Left forelimb (tissue), 1 donor: ENCODE measurements around the gene DALRD3.

Source experiments
- DNase-seq: peaks from one replicate; pipeline ENCODE4 v3.0.0-alpha.2; 2018; ENCODE audit warnings: low spot score

The DALRD3 gene

DNA sequence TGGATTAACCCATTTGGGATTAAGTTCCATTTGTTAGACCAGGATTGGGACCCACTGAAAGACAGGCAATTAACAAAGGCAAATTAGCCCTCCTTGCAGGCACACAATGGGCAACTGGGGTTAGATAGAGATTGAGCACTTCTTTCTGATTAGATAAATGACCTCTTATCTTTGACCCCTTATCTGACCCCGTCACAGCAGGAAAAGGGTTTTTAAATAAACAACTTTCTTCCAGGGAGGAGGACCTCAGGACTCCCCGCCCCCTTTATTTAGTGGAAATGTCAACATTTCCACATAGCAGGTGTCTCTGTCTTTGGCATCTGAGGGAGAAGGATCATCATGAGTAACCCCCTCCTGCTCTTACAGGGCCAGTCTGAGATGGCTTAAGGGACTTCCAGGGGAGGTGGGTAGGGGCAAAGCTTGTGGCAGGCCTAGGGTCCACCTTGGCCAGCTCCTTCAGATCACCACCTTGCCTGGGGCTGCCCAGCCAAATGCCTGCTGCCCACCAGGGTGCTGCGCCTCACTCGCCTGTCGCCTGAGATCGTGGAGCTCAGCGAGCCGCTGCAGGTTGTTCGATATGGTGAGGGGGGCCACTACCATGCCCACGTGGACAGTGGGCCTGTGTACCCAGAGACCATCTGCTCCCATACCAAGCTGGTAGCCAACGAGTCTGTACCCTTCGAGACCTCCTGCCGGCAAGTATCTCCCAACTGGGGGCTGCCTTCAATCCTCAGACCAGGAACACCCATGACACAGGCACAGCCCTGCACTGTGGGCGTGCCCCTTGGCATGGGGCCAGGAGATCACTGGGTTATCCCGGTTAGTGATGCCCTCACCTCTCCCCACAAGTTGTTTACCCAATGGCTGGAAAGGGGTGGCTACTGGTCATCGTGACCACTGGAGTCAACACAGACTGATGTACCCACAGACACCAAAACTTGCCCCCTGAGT is 13.8 kb downstream of the DALRD3 start:
- DNase-seq: no peak

DNA sequence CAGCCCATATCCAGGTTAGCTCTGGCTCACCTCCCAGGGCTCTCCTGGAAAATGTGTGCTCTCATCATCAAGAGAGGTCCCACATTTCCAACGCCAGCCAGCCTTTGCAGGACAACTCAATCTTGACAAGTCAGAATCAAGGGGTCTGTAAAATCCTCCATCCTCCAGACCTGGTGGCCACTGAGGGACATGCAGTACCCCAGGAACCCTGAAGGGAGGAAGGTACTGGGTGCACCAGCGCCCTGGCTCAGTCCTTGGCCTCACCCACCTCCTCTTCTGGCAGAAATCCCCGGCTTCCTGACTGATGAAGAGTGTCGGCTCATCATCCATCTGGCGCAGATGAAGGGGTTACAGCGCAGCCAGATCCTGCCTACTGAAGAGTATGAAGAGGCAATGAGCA is 17.2 kb downstream of the DALRD3 start:
- no peak for DNase-seq

DNA sequence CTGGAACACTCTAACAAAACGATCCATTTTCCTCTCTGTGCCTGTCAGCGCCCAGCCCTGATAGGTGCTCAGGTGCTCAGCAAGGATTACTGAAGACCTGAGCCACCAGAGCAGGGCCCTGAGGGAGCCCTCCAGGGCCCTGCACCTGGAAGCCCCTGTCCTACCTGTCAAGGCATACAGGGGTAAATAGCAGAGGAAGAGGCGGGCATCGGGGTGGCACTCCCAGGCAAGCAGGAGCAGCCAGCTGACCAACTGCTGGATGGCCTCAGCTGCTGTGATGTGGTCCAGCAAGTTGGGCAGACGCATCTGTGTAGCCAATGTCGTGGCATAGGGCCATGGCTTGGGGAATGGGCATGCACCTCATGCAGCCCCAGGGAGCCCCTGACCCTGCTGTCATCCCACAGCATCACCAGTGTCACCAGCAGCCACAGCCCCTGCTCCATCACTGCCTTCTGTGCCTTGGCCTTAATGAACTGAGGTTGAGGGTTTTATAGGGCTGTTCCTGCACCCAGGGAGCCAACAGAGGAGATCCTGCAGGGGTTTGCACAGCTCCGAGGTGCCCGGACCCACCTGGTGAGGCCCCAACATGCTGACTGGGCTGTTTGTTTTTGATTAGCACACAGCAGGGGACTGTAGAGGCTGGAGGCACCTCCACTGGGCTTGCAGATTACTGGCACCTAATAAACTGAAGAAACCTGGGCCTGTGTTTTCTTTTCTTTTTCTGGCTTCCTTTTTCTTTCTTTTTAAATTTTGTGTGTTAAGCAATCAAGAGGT is 19.1 kb downstream of the DALRD3 start:
- DNase-seq: no peak

DNA sequence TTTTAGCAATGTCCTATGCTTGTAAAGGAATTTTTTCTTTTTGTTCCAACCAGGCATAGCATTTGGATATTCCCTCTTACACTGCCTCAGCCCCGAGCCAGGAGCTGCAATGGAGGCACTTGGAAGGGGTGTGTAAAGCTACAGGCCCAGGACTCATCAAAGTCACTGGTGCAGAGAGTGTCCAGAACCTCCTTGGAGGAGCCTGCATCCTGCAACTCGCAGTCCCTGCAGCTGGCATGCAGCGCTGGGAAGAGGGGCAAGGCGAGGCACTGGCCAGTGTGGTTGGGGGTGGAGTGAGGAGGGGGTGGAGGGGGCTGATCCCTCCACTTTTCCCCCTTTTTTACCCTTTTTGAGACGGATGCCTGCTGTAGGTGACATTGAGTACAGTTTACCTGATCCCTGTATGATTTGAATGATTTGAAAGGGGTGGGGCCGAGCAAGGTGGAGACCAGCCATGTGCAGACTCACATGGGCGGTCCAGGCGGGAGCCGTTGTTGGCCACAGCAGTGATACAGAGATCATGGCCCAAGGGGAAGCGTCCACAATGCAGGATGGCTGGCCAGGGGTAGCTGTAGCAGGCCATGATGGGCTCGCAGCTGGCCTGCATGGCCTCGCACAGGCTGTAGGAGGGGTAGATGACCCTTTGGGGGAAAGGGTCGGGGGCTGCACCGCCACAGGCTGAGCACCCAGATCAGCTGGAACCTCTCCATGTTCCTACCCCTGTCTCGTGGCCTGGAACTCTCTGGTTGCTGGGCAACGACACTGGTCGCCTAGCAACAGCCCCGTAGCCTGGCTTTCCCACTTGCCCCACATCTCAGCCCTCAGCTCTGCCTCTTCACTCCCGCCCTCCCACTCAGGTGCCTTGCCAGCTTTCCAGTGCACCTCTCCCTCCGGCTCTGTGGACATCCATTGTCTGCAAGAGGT is 20.4 kb downstream of the DALRD3 start:
- DNase-seq: no peak

DNA sequence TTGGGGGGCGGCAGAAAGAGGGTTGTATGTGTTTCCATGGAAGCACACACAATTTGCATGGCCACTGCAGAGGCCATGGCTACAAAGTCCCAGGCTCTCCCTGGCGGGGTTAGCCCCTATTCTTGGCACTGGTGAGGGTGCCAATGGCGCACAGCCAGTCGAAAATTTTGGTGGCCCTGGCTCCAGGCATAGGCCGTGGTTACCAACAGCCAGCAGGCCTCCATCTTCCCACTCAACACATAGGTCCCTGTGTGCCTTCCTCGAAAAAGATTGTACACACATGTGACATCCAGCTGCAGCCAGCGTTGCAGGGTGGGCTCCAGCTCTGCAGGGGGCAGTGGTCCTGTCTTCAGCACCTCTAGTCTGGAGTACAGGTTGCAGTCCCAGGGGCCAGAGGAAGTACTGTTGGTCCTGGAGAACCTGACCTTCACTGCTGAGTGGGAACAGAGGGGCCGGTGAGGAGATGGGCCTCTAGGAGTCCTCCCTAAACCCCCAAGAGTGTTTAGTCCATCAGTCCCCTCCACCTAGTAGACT is 21.2 kb downstream of the DALRD3 start:
- no peak for DNase-seq

DNA sequence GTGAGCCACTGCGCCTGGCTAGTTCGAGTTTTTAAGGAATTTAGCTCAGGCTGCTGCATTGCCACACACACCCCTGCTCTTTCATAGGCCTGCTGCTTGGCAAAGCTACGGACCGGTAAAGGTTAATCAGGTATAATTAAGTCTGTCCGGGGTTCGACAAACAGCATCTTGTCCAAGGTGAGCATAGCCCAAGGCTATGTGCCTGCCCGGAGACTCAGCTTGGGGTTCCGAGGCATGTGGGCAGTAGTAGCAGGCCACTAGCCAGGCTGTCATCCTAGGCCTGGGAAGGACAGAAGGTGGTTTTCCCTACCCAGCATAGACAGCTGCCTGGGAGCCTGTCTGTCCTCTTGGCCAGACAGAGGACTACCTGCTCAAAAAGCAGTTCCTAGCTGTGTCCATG is 21.7 kb downstream of the DALRD3 start:
- DNase-seq: no peak

DNA sequence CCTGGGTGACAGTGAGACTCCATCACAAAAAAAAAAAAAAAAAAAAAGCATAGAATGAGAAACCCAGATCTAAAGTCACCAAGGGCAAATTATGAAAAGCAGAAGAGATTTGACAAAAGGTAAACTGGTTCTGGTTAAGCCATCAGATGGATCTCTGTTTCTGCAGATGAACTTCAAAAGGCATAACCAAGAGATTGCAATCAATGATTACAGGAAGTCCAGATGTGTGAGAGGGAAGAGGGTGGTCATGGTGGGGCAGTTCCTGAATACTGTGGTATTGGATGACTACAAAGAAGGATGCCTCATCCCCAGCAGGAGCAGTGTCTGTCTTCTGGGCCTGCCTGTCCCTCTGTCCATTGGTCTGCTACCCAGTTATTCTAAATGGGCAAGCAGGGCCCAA is 24.5 kb downstream of the DALRD3 start:
- DNase-seq: no peak

DNA sequence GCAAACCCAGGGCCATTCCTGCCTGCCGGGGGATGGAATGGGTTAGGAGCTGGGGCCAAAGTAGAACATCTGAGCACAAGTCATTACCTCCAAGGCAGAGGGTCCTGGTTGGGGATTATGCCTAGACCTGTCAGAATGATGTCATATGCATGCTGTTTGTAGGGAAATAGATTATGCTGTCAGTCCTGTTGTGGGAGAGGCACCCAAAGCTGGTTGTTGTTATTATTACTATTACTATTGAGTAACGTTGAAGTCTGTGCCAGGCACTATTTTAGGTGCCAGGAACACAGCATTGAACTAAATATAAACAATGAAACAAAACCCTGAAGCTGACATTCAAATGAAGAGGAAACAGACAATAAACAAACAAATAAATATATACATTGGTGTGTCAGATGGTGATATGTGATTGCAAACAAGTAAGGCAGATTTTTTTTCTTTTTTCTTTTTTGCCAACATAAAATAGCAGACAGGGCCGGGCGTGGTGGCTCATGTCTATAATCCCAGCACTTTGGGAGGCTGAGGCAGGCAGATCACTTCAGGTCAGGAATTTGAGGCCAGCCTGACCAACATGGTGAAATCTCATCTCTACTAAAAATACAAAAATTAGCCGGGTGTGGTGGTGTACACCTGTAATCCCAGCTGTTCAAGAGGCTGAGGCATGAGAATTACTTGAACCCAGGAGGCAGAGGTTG is 26.4 kb downstream of the DALRD3 start:
- DNase-seq: no peak

DNA sequence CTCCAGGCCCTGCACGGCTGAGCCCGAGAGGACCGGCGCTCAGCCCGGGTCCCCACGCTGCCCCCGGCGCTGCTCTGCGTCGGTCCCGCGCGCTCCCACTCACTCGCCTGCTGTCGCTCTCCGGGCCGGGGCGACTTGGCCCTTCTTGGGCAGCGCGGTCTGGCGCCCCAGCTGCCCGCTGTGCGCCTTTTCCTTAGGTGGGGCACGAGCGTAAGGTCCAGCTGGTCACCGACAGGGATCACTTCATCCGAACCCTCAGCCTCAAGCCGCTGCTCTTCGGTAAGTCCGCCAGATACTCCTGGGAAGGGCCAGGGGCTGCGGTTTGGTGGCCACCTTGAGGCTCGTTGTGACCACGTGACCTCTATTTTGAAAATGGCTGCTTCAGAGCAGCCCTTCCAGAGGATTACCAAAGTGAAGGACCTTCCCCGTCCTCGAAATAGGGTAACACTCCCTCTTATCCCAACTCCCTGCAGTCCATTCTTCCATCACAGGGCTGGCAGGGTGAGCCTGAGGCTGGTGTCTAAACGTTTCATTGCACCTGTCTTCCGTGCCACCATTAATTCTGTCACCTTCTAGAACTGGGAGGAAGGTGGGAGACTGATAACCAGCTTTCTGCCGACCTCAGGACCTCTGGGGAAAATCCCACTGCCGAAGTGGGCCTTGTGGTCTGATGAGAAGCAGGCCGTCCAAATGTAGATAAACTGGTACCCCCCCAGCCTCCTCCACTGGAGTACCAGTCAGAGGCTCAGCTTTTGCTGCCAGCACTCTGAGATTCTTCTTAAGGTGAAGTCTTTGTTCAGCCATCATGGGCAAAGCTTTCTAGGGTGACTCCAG is 27.5 kb downstream of the DALRD3 start:
- DNase-seq: no peak

DNA sequence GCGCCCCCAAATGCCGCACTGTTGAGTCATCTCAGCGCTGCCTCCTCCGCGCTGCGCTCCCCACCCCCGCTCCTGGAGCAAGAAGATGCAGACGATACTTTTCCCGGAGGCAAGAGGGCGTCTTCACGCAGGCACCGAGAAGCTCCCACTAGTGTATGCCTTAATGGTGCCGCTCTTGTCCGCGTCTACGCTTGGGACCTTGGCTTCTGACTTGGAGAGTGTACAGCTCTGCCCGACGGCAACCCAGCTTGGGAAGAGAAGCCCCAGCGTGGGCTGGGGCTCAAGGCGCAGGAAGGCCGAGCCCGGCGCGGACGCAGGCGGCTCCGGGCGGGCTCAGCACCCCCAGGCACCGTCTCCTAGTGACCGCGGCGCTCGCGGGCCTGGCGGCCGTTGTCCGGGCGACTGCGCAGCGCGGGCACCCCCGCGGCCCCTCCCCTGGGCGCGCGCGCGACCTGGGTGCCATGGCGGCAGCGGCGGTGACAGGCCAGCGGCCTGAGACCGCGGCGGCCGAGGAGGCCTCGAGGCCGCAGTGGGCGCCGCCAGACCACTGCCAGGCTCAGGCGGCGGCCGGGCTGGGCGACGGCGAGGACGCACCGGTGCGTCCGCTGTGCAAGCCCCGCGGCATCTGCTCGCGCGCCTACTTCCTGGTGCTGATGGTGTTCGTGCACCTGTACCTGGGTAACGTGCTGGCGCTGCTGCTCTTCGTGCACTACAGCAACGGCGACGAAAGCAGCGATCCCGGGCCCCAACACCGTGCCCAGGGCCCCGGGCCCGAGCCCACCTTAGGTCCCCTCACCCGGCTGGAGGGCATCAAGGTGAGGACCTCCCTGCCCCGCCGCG is 28.4 kb downstream of the DALRD3 start, which contains the start of gene P4HTM:
TSS of gene P4HTM (plus strand) at position 446 of the 840 bp plus-strand sequence. CDS start at position 462, 16 bp downstream.
- DNase-seq: peak; percentile 90

DNA sequence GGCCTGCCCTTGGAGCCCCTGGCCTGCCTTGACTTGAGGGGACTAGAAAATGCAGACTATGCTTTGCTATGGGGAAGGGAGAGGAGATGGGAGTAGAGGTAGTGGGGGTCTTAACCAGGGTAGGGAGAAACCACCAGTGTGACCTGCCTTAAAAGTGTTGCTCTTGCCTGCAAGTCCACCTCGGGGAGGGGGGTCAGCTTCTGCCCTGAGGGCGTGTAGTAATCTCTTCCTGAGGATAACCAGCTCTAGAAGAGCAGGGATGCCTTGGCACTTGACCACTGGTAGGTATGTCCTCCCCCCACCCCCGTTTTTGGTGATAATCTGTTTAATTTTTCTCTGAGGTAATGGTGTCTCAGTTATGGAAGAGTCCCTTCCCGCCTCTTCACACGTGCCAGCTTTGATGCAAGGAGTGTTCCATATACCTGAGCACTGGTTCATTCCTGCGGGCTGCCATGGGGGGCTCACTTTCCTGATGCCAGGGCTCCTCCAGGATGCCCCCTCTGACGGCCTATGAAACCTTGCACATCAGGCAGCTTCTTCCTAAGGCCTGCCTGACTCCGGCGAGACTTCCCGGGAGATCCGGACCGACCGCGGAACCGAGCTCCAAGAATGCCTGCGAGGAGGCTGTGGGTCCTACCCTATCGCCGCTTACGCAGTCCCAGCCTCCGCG is 29.1 kb downstream of the DALRD3 start:
- no peak for DNase-seq

DNA sequence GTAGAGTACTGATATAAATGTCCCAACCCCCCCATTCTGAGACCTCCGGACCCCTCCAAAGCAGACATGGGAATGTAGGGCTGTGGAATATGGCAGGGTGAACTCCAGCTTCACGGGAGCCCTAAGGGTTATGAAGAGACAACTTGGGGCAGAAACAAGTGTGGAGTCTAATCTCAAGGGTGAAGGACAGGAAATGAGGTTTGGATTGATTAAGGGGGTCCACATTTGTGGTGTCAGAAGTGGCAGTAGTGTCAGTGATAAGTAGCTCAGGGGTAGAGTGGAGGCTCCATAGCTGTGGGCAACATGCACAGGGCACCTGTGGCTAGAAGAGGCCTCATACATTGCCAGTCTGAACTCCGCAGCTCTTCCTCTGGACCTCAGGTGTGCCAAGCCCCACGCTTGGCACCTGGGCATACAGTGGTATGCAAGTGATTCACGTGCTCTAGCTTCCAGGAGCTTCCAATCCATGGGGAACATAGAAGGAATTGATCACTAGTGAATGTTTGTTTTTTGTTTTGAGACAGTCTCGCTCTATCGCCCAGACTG is 32.5 kb downstream of the DALRD3 start:
- DNase-seq: no peak

DNA sequence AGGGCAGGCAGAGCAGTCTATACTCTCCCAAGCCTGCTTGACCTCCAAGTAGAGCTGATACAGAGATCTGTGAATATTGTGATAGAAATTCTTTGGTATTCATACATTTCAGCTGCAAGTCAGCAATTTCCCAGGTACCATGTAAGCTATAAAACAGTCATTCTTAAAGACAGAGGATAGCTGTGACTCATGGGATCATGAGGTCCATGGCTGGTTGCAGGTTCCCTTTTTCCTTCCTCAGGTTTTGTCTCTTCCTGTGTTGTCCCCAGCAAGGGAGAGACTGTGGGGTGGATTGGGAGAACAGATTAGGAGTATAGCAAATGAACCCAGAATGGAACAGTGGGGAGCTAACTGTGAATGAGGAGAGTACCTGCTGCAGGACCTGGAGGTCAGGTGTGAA is 33.7 kb downstream of the DALRD3 start:
- no peak for DNase-seq

DNA sequence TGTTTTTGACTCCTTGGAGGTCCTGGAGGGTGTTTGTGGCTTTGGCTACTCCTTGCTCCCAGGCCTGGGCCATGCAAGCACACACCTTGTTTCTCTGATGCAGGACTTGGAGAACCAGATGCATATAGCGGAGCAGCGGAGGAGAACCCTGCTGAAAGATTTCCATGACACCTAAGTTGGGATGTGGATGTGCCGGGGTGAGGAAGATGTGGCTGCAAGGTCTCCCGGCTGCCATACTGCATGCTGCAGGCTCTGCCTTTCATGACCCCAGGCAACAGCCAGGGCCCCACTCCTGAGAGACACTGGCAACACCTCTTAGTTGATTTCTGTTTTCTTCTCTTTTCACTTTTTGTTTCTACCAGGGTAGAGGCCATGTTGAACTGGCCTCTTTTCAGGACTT is 35.3 kb downstream of the DALRD3 start:
- no peak for DNase-seq

DNA sequence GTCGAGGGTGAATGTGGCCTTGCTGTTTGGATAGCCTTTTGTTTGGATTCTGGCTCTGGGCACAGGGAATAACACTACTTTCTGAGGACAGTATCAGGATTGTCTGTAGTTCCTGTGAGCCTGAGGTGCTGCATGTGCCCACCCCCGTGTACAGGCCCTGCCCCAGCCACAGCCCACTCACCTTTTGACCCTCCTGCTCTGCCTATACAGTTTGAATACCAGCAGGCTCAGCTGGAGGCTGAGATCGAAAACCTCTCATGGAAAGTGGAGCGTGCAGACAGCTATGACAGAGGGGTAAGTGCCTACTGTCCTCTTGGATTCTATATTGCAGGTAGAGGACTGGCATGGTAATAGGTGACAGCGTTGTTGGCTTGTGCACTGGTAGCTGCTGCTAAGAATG is 35.7 kb downstream of the DALRD3 start:
- no peak for DNase-seq

DNA sequence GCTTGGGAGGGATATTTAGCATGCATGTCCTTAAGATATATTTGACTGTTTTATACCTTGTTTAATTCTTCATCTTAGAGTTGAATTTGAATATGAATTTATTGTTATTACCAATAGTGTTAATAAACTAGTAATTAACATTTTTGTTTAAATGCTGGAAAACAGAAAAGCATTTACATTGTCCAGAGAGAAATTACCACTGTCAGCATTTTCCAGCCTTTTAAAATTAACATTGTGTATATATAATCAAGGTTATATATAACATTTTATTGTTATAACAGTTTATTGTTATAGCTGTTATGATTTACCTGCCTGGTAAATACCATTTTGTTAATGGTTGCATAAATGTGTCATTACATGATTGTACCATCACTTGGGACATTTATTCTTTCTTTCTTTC is 36.4 kb downstream of the DALRD3 start:
- DNase-seq: no peak

DNA sequence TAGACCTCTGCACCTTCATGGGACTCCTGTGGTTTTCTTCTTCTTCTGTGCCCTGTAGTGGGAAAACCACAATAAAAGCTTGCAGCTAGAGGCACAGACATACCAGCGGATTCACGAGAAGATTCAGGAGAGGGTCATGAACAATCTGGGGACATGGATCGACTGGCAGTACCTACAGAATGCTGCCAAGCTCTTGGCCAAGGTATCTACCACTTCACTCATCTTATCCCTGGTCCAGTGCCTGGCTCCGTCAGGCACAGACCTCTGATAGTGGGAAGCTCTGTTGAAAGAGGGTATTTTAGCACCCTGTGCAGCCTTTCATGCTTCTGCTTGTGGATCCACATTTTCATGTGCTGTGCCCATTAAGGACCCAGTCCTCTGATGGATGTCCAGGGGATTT is 38.1 kb downstream of the DALRD3 start:
- no peak for DNase-seq

DNA sequence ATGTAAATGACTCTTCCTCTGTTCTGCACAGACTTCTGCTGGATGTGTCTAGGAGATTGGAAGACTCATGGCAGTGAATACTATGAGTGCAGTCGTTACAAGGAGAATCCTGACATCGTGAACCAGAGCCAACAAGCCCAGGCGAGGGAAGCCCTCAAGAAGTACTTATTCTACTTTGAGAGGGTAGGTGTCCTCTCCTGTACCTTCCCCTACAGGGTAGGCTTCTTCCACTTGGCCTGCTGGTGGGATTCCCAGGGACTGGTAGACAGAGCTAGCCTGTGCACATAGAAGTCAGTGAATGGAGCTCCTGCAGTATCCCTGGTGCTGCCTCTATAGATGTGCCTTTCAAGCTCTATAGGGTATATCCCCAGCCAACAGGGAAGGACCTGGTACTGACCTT is 38.9 kb downstream of the DALRD3 start:
- no peak for DNase-seq
